Stimulated activated CD4-positive, alpha-beta T cell treated with anti-CD3 and anti-CD28 coated beads, Interleukin-2, amount 100 ng/mL, for 48 hours (primary cell): ENCODE measurements around the gene MCM8.

Experiments
- DNase-seq, 2 donors: peaks; one replicate each; pipeline ENCODE4 v3.0.0-alpha.2; 2020

The MCM8 gene

DNA sequence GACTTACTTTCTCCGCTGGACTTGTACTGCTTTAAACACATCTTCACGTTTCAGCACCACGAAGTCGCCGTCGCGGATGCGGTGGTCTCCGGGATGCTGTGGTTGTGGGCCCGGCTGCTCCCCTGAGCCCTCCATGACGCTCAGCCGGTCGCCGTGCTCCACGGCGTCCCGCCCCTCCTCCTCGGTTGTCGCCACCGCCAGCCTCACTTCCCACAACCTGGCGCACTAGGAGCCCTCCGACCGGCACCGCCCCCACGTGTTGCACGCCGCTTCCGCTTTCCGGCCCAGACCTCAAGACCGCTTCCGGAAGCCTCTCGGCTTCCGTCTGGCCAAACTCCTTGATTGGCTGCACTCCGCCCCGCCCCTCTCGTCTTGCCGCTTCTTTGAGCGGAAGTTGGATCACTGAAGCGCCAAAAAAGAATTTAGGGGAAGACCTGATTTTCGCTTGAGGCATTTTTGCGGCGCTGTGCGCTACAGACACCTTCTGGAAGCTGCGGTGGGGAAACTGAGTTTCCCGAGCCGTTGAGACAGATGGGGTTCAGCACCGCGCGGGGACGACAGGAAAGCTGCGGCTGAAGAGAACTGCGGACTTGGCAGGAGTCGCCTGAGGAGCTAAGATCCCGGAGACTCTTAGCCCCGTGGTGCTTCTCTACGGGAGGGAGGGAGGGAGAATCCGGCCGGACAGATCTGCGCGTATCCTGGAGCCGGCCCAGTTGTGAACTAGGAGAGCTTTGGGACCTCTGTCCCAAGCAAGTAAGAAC is at the start of gene MCM8, which contains the start of gene TRMT6:
MCM8 (plus strand) TSS at position 382 of the 761 bp plus-strand sequence. CDS start 1,364 bp downstream, outside the sequence.
TRMT6 (minus strand) TSS at position 263 of the 761 bp plus-strand sequence; CDS start at position 135, 128 bp downstream.
- DNase-seq = peak; percentile 94 to 97

DNA sequence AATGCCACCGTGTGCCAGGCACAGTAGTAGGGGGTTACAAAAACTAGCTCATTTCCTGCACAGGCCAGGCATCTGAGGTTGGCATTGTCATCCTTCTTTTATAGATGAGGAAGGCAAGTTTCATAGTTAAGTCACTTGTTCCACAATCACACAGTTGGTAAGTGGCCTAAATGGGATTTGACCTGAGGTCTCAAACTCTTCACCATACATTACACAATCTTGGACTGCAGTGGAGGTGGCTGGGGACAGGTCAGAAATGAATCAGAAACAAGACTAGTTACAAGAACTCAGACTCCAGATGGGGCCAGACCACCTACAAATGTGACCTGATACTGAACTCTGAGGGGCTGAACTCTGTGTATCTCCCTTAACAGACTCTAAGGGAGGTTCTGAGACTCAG is 49.5 kb upstream of the MCM8 start:
- no peak for DNase-seq

DNA sequence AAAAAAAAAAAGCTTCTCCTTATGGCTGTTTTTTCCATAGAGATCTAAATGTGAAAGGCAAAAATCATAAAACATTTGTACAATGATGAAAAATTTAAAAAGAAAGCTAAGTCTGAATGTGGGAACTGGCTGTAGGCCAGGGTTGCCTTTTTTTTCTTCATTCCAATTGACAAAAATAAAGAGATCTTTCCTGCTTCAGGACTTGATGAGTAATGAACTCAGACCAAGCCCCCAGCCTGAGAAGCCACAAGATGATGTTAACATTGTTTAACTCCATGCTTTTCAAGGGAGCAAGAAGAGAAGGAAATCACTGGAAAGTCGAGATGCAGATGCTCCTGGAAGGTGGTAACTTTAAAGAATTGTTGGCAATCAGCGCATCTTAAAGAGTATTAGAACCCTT is 41.5 kb upstream of the MCM8 start:
- DNase-seq = no peak

DNA sequence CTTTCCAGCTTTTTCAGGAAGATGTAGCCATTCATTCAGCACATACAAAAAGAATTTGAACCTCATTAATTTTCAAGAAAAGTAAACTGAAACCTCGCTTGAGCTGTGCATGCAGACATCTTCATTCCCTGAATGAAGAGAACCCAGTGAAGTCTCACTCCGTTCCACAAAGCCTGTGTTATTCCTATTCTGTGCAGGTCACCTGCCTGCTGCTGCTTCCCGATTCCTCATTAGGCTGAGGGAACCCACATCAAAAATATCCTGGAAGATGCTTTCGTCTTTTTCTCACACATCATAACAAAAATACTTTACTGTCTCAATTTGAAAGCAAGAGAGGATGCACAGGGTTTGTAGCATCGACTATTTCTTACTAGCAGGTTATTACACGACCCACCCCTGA is 40.3 kb upstream of the MCM8 start:
- DNase-seq = no peak

DNA sequence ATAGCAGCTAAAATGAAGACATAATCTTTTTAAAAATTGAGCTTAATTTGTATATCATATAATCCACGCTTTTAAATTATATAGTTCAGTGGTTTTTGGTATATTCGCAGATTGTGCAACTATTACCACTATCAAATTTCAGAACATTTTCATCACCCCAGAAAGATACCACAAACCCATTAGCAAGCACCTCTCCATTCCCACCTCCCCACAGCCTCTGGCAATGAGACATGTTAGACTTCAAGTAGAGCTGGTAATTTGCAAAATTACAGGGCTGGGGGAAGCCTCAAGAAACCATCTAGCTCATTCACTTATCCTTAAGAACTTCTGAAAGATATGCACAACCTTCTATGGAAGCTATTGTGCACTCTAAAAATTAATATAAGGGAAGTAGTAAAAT is 37.3 kb upstream of the MCM8 start:
- no peak for DNase-seq

DNA sequence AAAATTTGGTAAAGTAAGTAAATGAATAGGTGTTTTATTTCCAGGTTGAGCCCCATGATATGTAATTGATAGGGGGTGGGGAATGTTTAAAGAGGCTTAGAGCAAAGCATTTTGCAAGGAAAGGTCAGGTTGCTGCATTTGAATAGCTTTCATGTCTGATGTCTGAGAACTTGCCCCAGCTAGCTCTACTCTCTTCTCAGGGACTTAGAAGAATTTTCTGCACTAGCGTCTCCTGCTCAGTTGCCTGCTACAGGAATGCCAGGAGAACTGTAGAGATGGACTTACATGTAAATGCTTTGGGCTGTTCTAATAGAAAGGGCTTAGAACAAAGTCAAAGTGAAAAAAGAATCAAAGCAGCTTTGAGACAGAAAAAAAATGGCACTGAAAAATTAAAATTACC is 35.6 kb upstream of the MCM8 start:
- DNase-seq = no peak

DNA sequence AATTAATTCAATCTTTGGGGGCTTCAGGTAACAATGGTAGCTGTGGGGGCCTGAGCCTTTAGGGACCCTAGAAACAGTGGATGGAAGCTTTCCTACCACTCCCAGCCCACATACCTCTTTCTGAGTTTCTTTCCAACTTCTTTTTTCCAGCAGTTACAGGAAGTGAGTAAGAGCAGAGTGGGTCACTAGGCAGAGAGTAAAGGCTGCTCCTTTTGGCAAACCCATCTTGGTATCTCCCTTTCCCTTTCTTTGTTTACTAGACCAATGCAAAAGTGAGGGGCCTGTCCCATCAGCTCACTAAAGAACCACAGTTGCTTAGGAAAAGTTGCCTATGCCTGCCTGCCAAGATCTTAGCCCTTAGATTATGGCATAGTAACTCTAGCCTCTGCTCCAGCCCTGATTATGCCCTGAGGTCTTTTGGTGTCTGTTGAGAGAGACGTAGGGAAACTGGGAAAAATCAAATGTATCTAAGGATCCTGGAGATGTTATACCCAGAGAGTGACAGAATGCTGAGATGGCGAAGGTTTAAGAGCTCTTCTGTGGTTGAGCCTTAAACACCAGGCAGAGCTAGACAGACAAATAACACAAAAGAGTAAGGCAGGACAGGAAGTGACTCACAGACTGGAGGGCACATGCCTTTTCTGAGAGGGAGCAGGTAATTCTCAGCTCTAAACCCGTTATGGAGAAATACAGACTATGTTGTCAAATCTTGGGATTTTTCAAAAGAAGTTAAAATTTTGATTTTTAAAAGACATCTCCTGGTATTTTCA is 31.4 kb upstream of the MCM8 start:
- no peak for DNase-seq

DNA sequence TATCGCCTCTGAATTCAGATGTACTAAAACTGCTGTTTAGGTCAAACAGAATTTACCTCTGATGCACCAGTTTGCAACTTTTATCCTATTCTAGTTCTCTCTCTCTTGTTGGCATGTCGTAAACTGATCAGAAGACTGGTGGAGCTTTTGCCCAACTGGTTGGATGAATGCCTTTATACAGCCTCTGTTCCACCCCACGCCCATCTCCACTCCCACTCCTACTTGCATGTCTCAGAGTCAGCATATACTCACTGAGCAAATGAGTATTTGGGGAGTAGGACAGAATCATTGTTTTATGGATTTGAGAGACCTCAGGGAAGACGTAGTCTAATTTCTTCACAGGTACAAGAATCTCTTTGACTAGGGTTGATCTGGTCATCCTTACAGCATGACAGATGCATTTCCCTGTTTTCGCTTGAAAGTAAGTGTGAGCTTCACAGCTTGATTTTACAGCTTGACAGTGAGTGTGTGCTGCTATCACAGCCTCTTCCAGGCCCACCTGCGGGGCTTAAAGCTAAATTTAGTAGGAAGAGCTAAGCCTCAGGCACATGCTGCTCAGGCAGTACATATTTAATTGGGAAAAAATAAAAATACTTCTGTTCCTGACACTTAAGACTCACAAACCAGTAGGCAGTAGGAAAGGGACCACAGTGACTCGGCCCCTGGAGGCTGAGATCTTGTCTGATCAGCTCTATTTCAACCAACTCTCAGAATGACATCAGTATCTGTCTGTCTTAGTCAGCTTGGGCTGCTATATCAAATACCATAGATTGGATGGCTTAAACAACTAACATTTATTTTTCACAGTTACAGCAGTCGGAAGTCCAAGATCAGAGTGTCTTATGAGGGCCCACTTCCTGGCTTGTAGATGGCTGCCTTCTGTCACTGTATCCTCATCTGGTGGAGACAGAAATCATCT is 30.6 kb upstream of the MCM8 start:
- no peak for DNase-seq

DNA sequence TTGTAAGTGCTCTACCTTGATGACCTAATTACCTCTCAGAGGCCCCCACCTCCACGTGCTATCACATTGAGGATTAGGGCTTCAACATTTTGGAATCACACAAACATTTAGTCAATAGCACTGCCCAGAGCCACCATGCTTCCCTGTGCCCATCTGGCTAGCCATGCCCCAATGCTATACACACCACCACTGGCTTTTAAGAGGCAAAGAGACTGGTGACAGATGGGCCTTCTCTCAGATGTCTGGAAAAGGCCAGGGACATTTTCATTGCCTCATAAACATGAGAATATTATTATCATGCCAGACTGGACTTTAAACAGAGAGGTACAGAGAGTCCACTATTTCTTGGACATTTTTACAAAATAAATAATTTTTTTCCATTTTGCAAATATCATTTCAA is 29.9 kb upstream of the MCM8 start:
- DNase-seq = no peak

DNA sequence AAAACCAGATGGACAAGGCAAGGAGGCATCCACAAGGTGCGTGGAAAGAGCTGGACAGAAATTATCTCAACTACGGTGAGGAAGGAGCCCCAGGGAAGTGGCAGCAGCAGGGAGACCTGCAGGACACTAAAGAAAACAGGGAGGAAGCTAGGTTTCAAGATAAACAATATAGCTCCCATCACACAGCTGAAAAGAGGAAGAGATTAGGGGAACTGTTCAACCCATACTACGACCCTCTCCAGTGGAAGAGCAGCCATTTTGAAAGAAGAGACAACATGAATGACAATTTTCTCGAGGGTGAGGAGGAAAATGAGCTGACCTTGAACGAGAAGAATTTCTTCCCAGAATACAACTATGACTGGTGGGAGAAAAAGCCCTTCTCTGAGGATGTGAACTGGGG is 27.0 kb upstream of the MCM8 start:
- DNase-seq = no peak

DNA sequence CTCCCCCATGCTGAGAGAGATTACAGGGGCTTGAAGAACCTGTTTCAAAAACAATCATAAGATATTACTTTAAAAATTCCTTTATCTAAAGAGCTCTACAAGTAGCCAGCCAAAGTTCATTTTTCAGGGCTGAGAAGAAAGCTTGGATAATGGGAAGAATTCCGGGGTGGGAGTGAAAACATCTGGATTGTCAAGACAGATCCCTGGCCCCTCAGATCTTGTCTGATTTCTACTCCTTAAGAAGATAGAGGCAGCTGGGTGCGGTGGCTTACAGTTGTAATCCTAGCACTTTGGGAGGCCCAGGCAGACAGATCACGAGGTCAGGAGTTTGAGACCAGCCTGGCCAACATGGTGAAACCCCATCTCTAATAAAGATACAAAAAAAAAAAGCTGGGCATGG is 24.9 kb upstream of the MCM8 start:
- no peak for DNase-seq

DNA sequence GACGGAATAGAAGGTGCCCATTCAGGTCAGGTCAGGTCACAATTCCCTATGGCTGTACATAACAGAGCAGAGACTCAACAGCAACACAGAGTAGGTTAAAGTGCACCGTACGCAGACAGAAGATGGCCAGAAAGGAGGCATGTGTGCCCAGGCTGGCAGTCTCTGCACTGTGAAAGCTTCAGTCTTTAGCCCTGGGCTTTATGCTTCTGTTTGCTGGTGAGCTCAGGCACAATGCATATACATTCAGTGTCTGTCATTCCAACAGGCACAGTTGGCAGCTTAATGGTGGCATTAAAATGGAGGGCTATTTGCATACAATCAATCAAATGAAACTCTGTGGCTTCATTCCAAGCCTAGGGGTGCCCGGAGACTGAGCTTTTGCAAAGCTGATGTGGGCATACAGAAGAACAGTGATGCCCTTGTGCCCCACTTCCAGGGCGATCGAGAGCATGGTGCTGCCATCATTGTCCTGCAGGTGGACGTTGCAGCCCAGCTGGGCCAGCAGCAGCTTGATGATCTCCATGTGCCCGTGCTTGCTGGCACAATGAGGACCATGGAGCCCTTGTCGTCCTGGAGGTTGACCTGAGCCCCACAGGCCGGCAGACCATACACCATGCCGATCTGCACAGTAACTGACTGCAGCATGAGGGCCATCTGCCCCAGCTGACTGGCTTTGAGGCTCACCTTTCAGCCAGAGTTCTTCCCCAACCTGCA is 22.5 kb upstream of the MCM8 start:
- no peak for DNase-seq

DNA sequence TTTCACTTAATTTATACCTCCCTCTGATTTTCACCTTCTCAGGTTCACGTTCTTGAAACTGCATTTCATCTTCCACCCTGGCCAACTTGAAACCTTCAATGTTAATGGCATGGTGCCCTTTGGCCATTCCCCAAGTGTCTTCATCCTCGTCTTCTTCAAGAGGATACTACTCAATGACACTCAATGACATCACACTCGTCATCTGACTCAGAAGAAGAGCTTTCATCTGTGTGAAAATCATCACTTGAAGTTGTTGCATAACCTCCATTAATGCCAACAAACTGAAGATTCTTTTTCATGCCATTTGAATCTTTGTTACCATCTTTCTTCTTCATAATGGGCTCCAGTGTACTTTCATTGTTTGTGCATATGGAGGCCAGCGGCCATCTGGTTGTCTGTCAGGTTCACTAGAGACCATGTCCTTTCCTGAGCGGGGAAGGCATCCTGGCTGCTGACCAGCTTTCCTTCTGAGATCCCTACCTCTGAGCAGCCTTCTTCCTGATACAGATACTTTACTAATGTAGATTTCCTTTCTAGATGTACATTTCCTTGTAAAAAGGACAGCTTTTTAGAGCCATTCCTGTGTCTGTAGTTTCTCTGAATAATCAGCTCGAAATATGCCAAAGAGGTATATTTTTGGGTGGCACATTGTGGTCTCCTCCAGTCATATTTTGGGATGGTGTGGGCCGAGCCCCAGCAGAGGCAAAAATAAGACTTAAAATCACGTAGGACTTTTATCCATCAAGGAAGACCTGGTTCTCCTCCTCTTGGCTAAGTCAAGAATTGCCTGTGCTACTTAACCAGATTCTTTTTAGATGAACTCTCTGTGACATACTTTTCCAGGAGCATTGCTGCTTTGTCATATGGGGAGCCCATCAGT is 21.4 kb upstream of the MCM8 start:
- DNase-seq = no peak

DNA sequence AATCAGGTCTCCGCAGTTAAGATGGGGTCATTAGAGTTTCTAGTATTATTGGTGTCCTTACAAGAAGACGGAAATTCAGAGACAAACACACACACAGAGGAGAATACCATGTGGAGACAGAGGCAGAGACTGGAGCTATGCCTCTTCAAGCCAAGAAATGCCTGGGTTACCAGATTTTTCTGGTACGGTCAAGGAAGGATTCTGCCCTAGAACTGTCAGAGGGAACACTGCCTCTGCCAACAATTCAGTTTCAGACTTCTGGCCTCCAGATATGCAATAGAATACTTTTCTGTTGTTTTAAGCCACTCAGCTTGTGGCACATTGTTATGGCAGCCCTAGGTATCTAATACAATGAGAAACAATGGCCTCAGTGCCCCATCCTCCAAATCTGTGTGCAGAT is 19.0 kb upstream of the MCM8 start:
- no peak for DNase-seq

DNA sequence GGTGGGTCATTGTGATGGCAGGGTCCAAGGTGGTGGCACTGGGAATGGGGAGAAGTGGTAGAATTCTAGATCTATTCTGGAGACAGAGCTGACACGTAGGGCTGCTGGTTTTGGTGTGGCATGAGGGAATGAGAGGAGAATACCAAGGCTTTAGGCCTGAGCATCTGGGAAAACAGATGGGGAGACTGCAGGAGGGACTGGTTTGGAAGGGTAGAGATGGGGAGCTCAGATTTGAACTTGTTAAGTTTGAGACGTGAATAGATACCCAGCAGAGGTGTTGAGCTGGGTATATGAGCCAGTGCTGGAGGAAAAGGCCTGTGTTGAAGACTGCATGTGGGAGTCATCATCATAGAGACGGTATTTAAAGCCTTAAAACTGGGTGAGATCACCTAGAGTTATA is 17.7 kb upstream of the MCM8 start:
- no peak for DNase-seq

DNA sequence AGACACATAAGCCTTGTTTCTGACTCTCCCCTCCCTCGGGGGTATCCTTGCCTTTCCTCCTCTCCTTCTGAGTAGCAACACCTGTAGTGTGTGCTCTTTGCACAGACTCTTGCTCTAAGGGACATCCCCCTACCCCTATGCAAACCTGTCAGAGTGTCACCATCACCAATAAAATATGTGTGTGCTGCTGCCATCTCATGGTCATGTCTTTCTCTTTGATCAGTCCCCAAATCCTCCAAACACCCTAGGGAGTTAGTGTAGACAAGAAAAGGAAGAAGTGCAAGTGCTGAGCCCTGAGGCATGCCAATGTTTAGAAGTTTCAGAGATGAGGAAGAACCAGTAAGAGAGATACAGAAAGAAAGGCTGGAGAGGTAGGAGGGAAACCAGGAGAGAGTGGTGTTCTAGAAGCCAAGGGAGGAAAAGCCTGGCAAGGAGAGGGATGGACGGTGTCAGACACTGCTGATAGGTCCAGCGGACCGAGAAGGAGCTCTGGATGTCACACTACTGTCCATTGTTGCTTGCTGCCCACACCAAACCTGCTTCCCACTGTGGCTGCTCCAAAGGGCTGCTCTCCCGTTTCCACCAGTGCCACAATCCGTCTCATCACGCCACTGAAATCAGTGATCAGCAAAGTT is 16.5 kb upstream of the MCM8 start:
- no peak for DNase-seq

DNA sequence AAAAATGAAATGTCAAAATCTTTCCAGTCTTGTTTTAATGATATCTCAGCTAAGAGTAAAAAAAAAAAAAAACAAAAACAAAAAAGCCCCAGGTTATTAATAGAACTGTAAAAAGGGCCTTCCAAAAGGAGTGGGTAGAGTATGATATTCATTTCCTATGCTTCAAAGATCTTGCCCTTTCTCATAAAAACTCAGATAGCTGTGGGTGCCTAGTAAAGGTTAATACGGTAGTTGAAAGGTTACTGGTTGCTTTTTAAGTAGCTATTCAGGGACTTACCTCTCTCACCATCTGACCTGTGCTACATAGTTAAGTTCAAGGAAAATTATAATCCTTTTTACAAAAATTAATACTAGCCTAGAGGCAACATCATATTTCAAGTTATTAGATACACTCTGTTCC is 15.1 kb upstream of the MCM8 start:
- DNase-seq = no peak

DNA sequence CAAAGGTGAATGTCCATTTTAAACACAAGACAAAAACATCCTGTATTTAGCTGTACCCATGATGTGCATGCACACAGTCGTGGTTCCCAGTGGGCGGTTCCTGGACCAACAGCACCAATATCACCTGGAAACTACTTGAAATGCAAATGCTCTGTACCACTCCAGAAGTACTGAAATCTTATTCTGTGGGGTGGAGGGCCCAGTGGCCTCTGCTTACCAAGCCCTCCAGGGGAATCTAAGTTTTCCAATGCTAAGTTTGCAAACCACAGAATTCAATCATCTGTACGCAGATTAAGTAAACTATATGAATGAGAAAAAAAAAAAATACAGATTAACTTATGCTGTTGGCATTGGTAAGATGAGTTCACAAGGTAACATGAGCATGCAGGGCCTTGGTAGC is 14.2 kb upstream of the MCM8 start:
- no peak for DNase-seq

DNA sequence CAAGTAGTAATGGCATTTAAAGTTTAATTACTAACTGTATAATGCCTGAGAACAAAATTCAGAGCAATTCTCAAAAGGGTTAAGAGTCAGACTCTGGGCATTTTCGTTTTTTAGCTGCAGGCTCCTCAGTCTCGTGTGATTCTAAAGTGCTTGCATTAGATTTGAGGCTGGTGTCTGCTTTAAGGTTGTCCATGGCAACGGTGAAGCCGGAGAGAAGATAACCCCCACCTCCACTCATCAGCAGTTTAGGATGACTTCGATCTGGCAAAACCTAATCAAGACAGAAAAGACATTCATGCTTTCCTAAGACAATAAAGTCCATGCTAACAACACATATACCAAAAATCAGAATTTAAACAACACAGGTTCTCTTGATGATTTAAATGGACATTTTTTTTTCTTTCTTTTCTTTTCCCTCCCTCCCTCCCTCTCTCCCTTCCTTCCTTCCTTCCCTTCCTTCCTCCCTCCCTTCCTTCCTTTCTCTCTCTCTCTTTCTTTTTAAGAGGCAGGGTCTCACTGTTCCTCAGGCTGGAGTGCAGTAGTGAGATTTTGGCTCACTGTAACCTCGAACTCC is 11.9 kb upstream of the MCM8 start:
- DNase-seq = no peak

DNA sequence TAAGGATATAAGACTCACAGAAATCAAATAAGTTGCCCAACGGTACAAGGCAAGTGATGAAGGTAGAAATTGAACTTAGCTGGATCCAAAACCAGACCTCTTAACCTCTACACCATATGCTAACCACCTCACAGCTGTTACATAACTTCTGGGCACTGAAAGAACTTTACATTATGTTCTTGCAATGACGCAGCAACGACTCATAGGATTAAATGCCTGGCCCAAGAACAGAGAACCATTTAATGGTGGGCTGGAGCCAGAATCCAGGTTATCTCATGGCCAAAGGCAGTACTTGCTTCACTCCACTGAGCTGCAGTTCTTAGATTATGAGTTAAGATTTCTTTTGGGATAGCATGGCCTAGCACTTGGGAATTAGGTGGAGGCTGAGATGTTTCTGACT is 4.5 kb upstream of the MCM8 start:
- no peak for DNase-seq

DNA sequence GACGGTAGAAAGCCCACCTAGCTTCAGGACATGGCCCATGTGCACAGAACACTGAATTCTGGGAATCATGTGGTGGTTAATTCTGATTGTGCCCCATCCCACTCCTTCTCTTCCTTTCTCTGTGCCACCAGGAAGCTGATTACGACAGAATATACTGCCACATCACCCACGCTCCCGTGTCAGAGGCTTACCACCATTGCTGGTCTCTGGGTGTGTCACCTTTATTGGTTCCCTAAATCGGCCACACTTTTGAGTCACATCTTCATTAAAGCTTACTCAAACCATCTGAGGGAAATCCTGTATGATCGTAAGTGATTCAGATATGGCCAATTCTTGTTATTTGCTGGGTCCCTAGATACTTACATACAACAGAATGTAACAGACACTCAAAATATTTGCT is 3.2 kb upstream of the MCM8 start:
- peak; percentile 29 to 40 for DNase-seq
